ENCODE measurements around the gene KCNIP1. TPM values are rescaled to one million over a fixed set of nuclear protein-coding genes. Genes with fewer than 3 reads are reported as not detected.

KCNIP1 gene
- total RNA-seq, 1 donor from 2014 or later = 5.3 TPM

DNA sequence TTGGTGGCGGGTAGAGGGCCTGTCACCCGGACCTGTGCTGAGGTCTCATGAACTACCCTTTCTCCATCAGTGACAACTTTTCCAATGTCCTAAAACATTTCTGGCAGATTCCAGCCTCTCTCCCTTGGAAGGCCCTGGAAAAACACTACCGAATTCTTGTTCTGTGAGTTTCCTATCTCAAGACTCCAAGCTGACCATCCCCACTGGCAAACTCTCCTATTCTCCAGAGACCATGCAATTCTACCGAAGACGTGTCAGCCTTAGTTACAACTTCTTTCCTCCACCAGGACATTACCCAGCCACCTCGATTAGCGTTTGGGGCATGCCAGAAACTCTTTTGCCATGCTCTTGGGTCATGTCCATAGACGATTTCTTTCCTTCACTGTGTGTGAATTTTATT is 252.9 kb downstream of the KCNIP1 start:
- Mint-ChIP-seq H3K27me3 (peaks cover 5% of the 10 kb centered on the region), H3K4me1 (ENCODE audit: unreplicated experiment) (peaks cover 12% of the 10 kb centered on the region), H3K9me3 (no peaks in the 10 kb centered on the region), H3K36me3 (no peaks in the 10 kb centered on the region), H3K27ac (peak overlapping the region; percentile 25), H3K4me3 (no peak overlapping the region)
- TF ChIP-seq, protein P1, sequence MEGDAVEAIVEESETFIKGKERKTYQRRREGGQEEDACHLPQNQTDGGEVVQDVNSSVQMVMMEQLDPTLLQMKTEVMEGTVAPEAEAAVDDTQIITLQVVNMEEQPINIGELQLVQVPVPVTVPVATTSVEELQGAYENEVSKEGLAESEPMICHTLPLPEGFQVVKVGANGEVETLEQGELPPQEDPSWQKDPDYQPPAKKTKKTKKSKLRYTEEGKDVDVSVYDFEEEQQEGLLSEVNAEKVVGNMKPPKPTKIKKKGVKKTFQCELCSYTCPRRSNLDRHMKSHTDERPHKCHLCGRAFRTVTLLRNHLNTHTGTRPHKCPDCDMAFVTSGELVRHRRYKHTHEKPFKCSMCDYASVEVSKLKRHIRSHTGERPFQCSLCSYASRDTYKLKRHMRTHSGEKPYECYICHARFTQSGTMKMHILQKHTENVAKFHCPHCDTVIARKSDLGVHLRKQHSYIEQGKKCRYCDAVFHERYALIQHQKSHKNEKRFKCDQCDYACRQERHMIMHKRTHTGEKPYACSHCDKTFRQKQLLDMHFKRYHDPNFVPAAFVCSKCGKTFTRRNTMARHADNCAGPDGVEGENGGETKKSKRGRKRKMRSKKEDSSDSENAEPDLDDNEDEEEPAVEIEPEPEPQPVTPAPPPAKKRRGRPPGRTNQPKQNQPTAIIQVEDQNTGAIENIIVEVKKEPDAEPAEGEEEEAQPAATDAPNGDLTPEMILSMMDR (conservative IDR thresholded peaks at IDR 0.05) = no peak
- DNase-seq (ENCODE audit: extremely low spot score, unreplicated experiment) = no peak

GRCh38 chr5:170757182-170757601 is 253.4 kb downstream of the KCNIP1 start:
- DNase-seq (ENCODE audit: extremely low spot score, unreplicated experiment) = no peak
- Mint-ChIP-seq H3K9me3 (no peaks in the 10 kb centered on the region), H3K4me1 (ENCODE audit: unreplicated experiment) (peaks cover 12% of the 10 kb centered on the region), H3K36me3 (no peaks in the 10 kb centered on the region), H3K4me3 (no peak overlapping the region), H3K27ac (peak overlapping the region; percentile 25), H3K27me3 (peaks cover 5% of the 10 kb centered on the region)
- TF ChIP-seq, protein P1 (conservative IDR thresholded peaks at IDR 0.05) = no peak

- no peak for DNase-seq (ENCODE audit: extremely low spot score, unreplicated experiment)
- H3K9me3 Mint-ChIP-seq = no peaks in the 10 kb centered on the region
- H3K4me1 Mint-ChIP-seq (ENCODE audit: unreplicated experiment) = peaks cover 10% of the 10 kb centered on the region
- peaks cover 5% of the 10 kb centered on the region for H3K27me3 Mint-ChIP-seq
- peak overlapping the region; percentile 25 for H3K27ac Mint-ChIP-seq
- no peak overlapping the region for H3K4me3 Mint-ChIP-seq
- H3K36me3 Mint-ChIP-seq = no peaks in the 10 kb centered on the region
- TF ChIP-seq, protein P1 (conservative IDR thresholded peaks at IDR 0.05) = no peak
Measured at GRCh38 chr5:170757669-170758068, 253.8 kb downstream of the KCNIP1 start.

GRCh38 chr5:170758481-170758880 is 254.7 kb downstream of the KCNIP1 start:
- Mint-ChIP-seq H3K4me1 (ENCODE audit: unreplicated experiment) (peaks cover 6% of the 10 kb centered on the region), H3K36me3 (no peaks in the 10 kb centered on the region), H3K27me3 (peaks cover 5% of the 10 kb centered on the region), H3K4me3 (no peak overlapping the region), H3K9me3 (no peaks in the 10 kb centered on the region), H3K27ac (peak overlapping the region; percentile 25)
- no peak for DNase-seq (ENCODE audit: extremely low spot score, unreplicated experiment)
- TF ChIP-seq, protein P1 (conservative IDR thresholded peaks at IDR 0.05) = no peak

GRCh38 chr5:170760113-170760512 is 256.3 kb downstream of the KCNIP1 start:
- Mint-ChIP-seq H3K27ac (no peak overlapping the region), H3K36me3 (no peaks in the 10 kb centered on the region), H3K4me3 (no peak overlapping the region), H3K27me3 (peaks cover 5% of the 10 kb centered on the region), H3K9me3 (no peaks in the 10 kb centered on the region), H3K4me1 (ENCODE audit: unreplicated experiment) (peaks cover 6% of the 10 kb centered on the region)
- no peak for DNase-seq (ENCODE audit: extremely low spot score, unreplicated experiment)
- TF ChIP-seq, protein P1 (conservative IDR thresholded peaks at IDR 0.05) = no peak

Data from type B pancreatic cell (in vitro differentiated cells).